Endothelial cell of umbilical vein (primary cell): ENCODE data around the gene B4GALT6. TPM values are rescaled to one million over a fixed set of nuclear protein-coding genes. Genes with fewer than 3 reads are reported as not detected.

Source experiments
- BruUV-seq: library from RNA; stranded (reverse); fragments of 400-500 nt; replicated peaks from 2 replicates; lab custom pipeline; 2021; lab: Mats Ljungman, UMichigan
- CTCF ChIA-PET: fragments of 300-600, 350-600 bp; sonication (Branson Sonifier 250); formaldehyde crosslinking; loops from one replicate; lab custom pipeline; 2021; ENCODE audit warnings: antibody characterized with exemption, inconsistent platforms; lab: Charles Lee
- POLR2A ChIA-PET: fragments of 300-600, 350-600 bp; sonication (Branson Sonifier 250); formaldehyde crosslinking; loops from one replicate; lab custom pipeline; 2021; ENCODE audit warnings: antibody characterized with exemption, inconsistent platforms; lab: Charles Lee
- DNase-seq: peaks from one replicate; pipeline ENCODE4 v3.0.0-alpha.2; 2011; ENCODE audit warnings: low read depth, low spot score
- FAIRE-seq: peaks from 2 replicates; lab custom pipeline; 2011; peaks lifted over from hg19 to GRCh38; lab: Jason Lieb, UNC
- H2AFZ ChIP-seq: 2 replicates; pipeline ENCODE4 v1.6.0; 2012; ENCODE audit warnings: low read depth, low read length, control low read depth, inconsistent platforms
- H3K27ac ChIP-seq: 2 replicates; pipeline ENCODE4 v1.5.1; 2011; ENCODE audit warnings: low read depth, mild to moderate bottlenecking, control low read depth, low read length, moderate library complexity; ENCODE audit not compliant: insufficient read depth
- H3K27me3 ChIP-seq, 2 experiments: 2 replicates each; pipeline versions ENCODE4 v1.6.0 to v1.6.1; 2011; ENCODE audit warnings: low read length in 2 of 2, mixed read lengths in 1 of 2; ENCODE audit not compliant: control insufficient read depth in 2 of 2, insufficient read depth in 2 of 2
- H3K36me3 ChIP-seq, 2 experiments: 2 replicates in 1 of 2; 3 replicates in 1 of 2; pipeline ENCODE4 v1.5.1; 2011; ENCODE audit warnings: low read length in 2 of 2, mild to moderate bottlenecking in 1 of 2, moderate library complexity in 1 of 2; ENCODE audit not compliant: control insufficient read depth in 2 of 2, insufficient read depth in 2 of 2; ENCODE audit errors: extremely low read depth in 1 of 2
- H3K4me1 ChIP-seq: 3 replicates; pipeline ENCODE4 v1.5.1; 2011; ENCODE audit warnings: mild to moderate bottlenecking, low read length; ENCODE audit not compliant: control insufficient read depth, insufficient read depth; ENCODE audit errors: extremely low read depth
- H3K4me2 ChIP-seq: 2 replicates; pipeline ENCODE4 v1.6.1; 2011; ENCODE audit warnings: low read length, control low read depth, mixed read lengths; ENCODE audit not compliant: insufficient read depth
- H3K4me3 ChIP-seq, 3 experiments: fragments of 200-600 bp in 1 of 3; sonication (generic), shearing (Covaris generic) in 1 of 3; replicated peaks in 1 of 3; 2 replicates each; pipeline ENCODE4 v1.5.1; 2011 to 2016; ENCODE audit warnings: control low read depth in 3 of 3, low read length in 3 of 3, mild to moderate bottlenecking in 2 of 3, inconsistent platforms in 1 of 3, low read depth in 1 of 3, moderate library complexity in 1 of 3; ENCODE audit not compliant: insufficient read depth in 1 of 3
- H3K79me2 ChIP-seq: 2 replicates; pipeline ENCODE4 v1.6.0; 2012; ENCODE audit warnings: low read length, inconsistent platforms; ENCODE audit not compliant: control insufficient read depth, insufficient read depth
- H3K9ac ChIP-seq: replicated peaks from 2 replicates; pipeline ENCODE3; 2011; ENCODE audit warnings: low read length, control low read depth; ENCODE audit not compliant: insufficient read depth; ENCODE audit errors: extremely low read depth
- H3K9me1 ChIP-seq: replicated peaks from 3 replicates; pipeline ENCODE4 v1.6.0; 2011; ENCODE audit warnings: mild to moderate bottlenecking, low read length; ENCODE audit not compliant: control insufficient read depth, insufficient read depth; ENCODE audit errors: extremely low read depth
- H3K9me3 ChIP-seq: replicated peaks from 2 replicates; pipeline ENCODE4 v1.5.1; 2012; ENCODE audit warnings: low read length, inconsistent platforms; ENCODE audit not compliant: control insufficient read depth, insufficient read depth
- H4K20me1 ChIP-seq: replicated peaks from 2 replicates; pipeline ENCODE3; 2011; ENCODE audit warnings: mild to moderate bottlenecking, low read length; ENCODE audit not compliant: control insufficient read depth, insufficient read depth; ENCODE audit errors: extremely low read depth
- CTCF ChIP-seq, 2 donors: IDR thresholded peaks; 1 replicate in 1 of 2; 2 replicates in 1 of 2; pipeline ENCODE4 v1.5.1; 2011; ENCODE audit warnings: low read length in 2 of 2, mild to moderate bottlenecking in 2 of 2, moderate library complexity in 2 of 2, control low read depth in 1 of 2, inconsistent platforms in 1 of 2, low read depth in 1 of 2; ENCODE audit not compliant: insufficient read depth in 1 of 2; ENCODE audit errors: extremely low read depth in 1 of 2
- EZH2 ChIP-seq: IDR thresholded peaks from 2 replicates; pipeline ENCODE4 v1.6.1; 2012; ENCODE audit warnings: borderline replicate concordance, low read depth, mild to moderate bottlenecking, moderate library complexity, low read length, inconsistent platforms; ENCODE audit not compliant: severe bottlenecking
- FOS ChIP-seq: IDR thresholded peaks from 2 replicates; pipeline ENCODE4 v1.6.1; 2011; ENCODE audit warnings: mild to moderate bottlenecking, low read length, moderate library complexity, borderline replicate concordance; ENCODE audit not compliant: insufficient read depth
- GATA2 ChIP-seq: IDR thresholded peaks from 2 replicates; pipeline ENCODE4 v1.7.0; 2011; ENCODE audit warnings: low read depth, mild to moderate bottlenecking, moderate library complexity, mixed read lengths, low read length; ENCODE audit not compliant: insufficient read length, insufficient read depth
- JUN ChIP-seq: IDR thresholded peaks from 2 replicates; pipeline ENCODE4 v1.6.1; 2011; ENCODE audit warnings: borderline replicate concordance, low read depth; ENCODE audit not compliant: insufficient read length, insufficient read depth
- MAX ChIP-seq: IDR thresholded peaks from 2 replicates; pipeline ENCODE4 v1.6.1; 2011; ENCODE audit not compliant: insufficient read depth, insufficient read length
- MYC ChIP-seq: IDR thresholded peaks from one replicate; pipeline ENCODE4 v1.6.1; 2011; ENCODE audit warnings: mild to moderate bottlenecking, low read depth, low read length
- POLR2A ChIP-seq: IDR thresholded peaks from 2 replicates; pipeline ENCODE4 v1.6.1; 2012; ENCODE audit warnings: low read depth, mild to moderate bottlenecking, control low read depth, low read length
- POLR2AphosphoS5 ChIP-seq: IDR thresholded peaks from 2 replicates; pipeline ENCODE4 v1.6.1; 2012; ENCODE audit warnings: low read depth, mild to moderate bottlenecking, control low read depth, low read length, moderate library complexity; ENCODE audit not compliant: insufficient read depth
- dilution Hi-C: fragments of 300-500 bp; cut with MboI; formaldehyde crosslinking; loops from one replicate; pipeline ENCODE4 v1.15.0; 2019; ENCODE audit warnings: low sequenced_read_pairs; ENCODE audit not compliant: extremely low pct_ligation_motif_present
- intact Hi-C: fragments of 100-400 bp; cut with micrococcal nuclease; formaldehyde crosslinking; loops from one replicate; pipeline ENCODE4 v1.10.0; 2022
- polyA plus RNA-seq, 4 experiments: library from polyadenylated mRNA; depleted of rRNA in 3 of 4; stranded (reverse) in 3 of 4; unstranded in 1 of 4; fragments of >200 nt; gene quantifications; 2 replicates each; pipeline versions ENCODE4 v1.2.1 to v1.2.3, GENCODE V29; 2011 to 2012; ENCODE audit warnings: missing spikeins in 1 of 4
- total RNA-seq: library from RNA; stranded (reverse); gene quantifications from 2 replicates; pipeline ENCODE4 v1.2.3, GENCODE V29; 2021

Gene B4GALT6
- total and polyA plus RNA-seq, 2 donors (not counting 3 experiments of a cell fraction or from before 2014, with no cell fraction given), result 3.9 to 24.2 TPM

- Histone ChIP-seq H3K36me3 (no peaks in the 10 kb centered on the region), H3K4me3 (no peak overlapping the region), H2AFZ (no peak overlapping the region), H3K4me2 (no peak overlapping the region), H3K9me1 (no peaks in the 10 kb centered on the region), H3K79me2 (no peaks in the 10 kb centered on the region), H3K9ac (no peak overlapping the region), H3K9me3 (no peaks in the 10 kb centered on the region), H3K4me1 (no peaks in the 10 kb centered on the region), H4K20me1 (no peaks in the 10 kb centered on the region), H3K27ac (no peak overlapping the region), H3K27me3 (no peaks in the 10 kb centered on the region)
- BruUV-seq, result no TSS peak
- ChIA-PET POLR2A (no interaction called here), CTCF (interaction anchor here (0.7 to 1.3 kb wide), 4 partner anchors 9 to 146 kb away, joined by 3 to 4 read pairs (median 3); no protein-coding TSS in a partner anchor)
- no peak for FAIRE-seq
- intact Hi-C loops (no loop called here), dilution Hi-C loops (no loop called here)
- DNase-seq, result no peak
- TF ChIP-seq GATA2 (no peak), FOS (no peak), MYC (no peak), POLR2A (no peak), POLR2AphosphoS5 (no peak), JUN (no peak), MAX (no peak), EZH2 (no peak), CTCF (IDR thresholded peaks at IDR 0.05; ENCODE audit: extremely low read depth in 1 of 2, insufficient read depth in 1 of 2, low read depth in 1 of 2, low read length in 2 of 2) (no peak)
Observed at GRCh38 chr18:31702449-31702848, 18.1 kb upstream of the B4GALT6 start.
